ENCODE results near the gene PRIM1. TPM values are rescaled to one million over a fixed set of nuclear protein-coding genes. Genes with fewer than 3 reads are reported as not detected.
"Not testable (repeated sequence)": the region's sequence is repeated elsewhere in the genome, so short reads cannot be mapped to it uniquely, and the experiment has no call there.

Gene PRIM1
- polyA plus RNA-seq, 3 donors = 3.6 to 6.3 (median 5.6) TPM

- peaks cover 6 to 28% of the 10 kb centered on the region in 2 donors for H3K36me3 ChIP-seq (replicated peaks in 1 of 2; ENCODE audit: control insufficient read depth in 1 of 2, insufficient read depth in 2 of 2, low read length in 2 of 2)
- H3K36me3 Mint-ChIP-seq = peaks cover 18 to 36% of the 10 kb centered on the region in 2 donors
- H3K9me3 ChIP-seq (replicated peaks in 1 of 2; ENCODE audit: control insufficient read depth in 1 of 2, insufficient read depth in 1 of 2, low read length in 2 of 2) = no peaks in the 10 kb centered on the region
- peaks cover 0 to 2% (median 1%) of the 10 kb centered on the region in 3 donors for H3K27me3 Mint-ChIP-seq (ENCODE audit: low read depth in 3 of 3)
- DNase-seq = no peak
- peak overlapping the region; percentile 46 for H2AFZ ChIP-seq (ENCODE audit: insufficient read depth, low read depth, low read length, poor library complexity, severe bottlenecking)
- H3K9ac ChIP-seq (ENCODE audit: insufficient read depth, low read length, poor library complexity, severe bottlenecking) = no peak overlapping the region
- peaks cover 11% of the 10 kb centered on the region for H4K20me1 ChIP-seq (ENCODE audit: insufficient read depth, low read length)
- no peak overlapping the region for H3K4me3 Mint-ChIP-seq
- no peaks in the 10 kb centered on the region for H3K9me3 Mint-ChIP-seq
- H3K4me2 ChIP-seq (replicated peaks; ENCODE audit: extremely low read depth, low read length, poor library complexity, severe bottlenecking) = no peak overlapping the region
- H3K27me3 ChIP-seq (ENCODE audit: control insufficient read depth in 2 of 2, insufficient read depth in 2 of 2, low read length in 2 of 2) = no peaks in the 10 kb centered on the region
- H3K79me2 ChIP-seq (ENCODE audit: insufficient read depth, low read length) = peaks cover 47% of the 10 kb centered on the region
- no peak overlapping the region for H3K4me3 ChIP-seq (replicated peaks in 1 of 3; ENCODE audit: low read depth in 2 of 3, low read length in 3 of 3)
- H3K27ac Mint-ChIP-seq = peak overlapping the region in 6 of 7 donors; percentile 10 to 65 (median 42)
- TF ChIP-seq CTCF (IDR thresholded peaks at IDR 0.05) = no peak
- H3K4me1 Mint-ChIP-seq = peaks cover 18% of the 10 kb centered on the region
- intact Hi-C loops (cut with micrococcal nuclease) = loop anchor here in 1 of 2 donors (5.0 to 10.0 kb wide), 2 partner anchors 41 to 83 kb away; partner anchors contain the start of genes ATP5F1B and PTGES3
- H3K27ac ChIP-seq (ENCODE audit: low read depth in 1 of 2, low read length in 2 of 2) = peak overlapping the region in 1 of 2 donors; percentile 4
- peaks cover 16 to 28% of the 10 kb centered on the region in 2 donors for H3K4me1 ChIP-seq (ENCODE audit: control insufficient read depth in 1 of 2, insufficient read depth in 2 of 2, low read length in 2 of 2)
- WGBS (ENCODE audit: insufficient coverage) = 82% methylated on average over 5 of the region's 11 CpGs
These were observed 23.8 kb downstream of the PRIM1 start for GRCh38 chr12:56728139-56728861.

GRCh38 chr12:56726196-56726675 lies 25.9 kb downstream of the PRIM1 start:
- intact Hi-C loops (cut with micrococcal nuclease) = loop anchor here (1.0 to 10.0 kb wide), 3 partner anchors 38 to 81 kb away; partner anchors contain the start of genes PTGES3 (in 2 of the 2) and ATP5F1B (in 1 of the 2)
- not testable (repeated sequence) for H3K27me3 Mint-ChIP-seq (ENCODE audit: low read depth in 3 of 3)

More at GRCh38 chr12:56726196-56726675, 25.9 kb downstream of the PRIM1 start:
- H3K27me3 ChIP-seq (ENCODE audit: control insufficient read depth in 2 of 2, insufficient read depth in 2 of 2, low read length in 2 of 2); H3K9me3 Mint-ChIP-seq; H3K9me3 ChIP-seq (replicated peaks in 1 of 2; ENCODE audit: control insufficient read depth in 1 of 2, insufficient read depth in 1 of 2, low read length in 2 of 2); DNase-seq: not testable (repeated sequence)
- peaks cover 36 to 49% of the 10 kb centered on the region in 2 donors for H3K4me1 ChIP-seq (ENCODE audit: control insufficient read depth in 1 of 2, insufficient read depth in 2 of 2, low read length in 2 of 2)
- H3K27ac Mint-ChIP-seq = peak overlapping the region; percentile 97 to 99 (median 98)
- peak overlapping the region in 2 of 3 experiments; percentile 98 to 99 for H3K4me3 ChIP-seq (replicated peaks in 1 of 3; ENCODE audit: low read depth in 2 of 3, low read length in 3 of 3)
- 90% methylated on average over 8 of the region's 15 CpGs for WGBS (ENCODE audit: insufficient coverage)
- peak overlapping the region; percentile 82 for H2AFZ ChIP-seq (ENCODE audit: insufficient read depth, low read depth, low read length, poor library complexity, severe bottlenecking)
- H3K36me3 ChIP-seq (replicated peaks in 1 of 2; ENCODE audit: control insufficient read depth in 1 of 2, insufficient read depth in 2 of 2, low read length in 2 of 2) = peaks cover 5 to 25% of the 10 kb centered on the region in 2 donors
- peaks cover 23 to 27% of the 10 kb centered on the region in 2 donors for H3K36me3 Mint-ChIP-seq
- H3K4me1 Mint-ChIP-seq = peaks cover 37% of the 10 kb centered on the region
- H3K4me2 ChIP-seq (replicated peaks; ENCODE audit: extremely low read depth, low read length, poor library complexity, severe bottlenecking) = peak overlapping the region; percentile 89
- H3K9ac ChIP-seq (ENCODE audit: insufficient read depth, low read length, poor library complexity, severe bottlenecking) = peak overlapping the region; percentile 90
- H3K27ac ChIP-seq (ENCODE audit: low read depth in 1 of 2, low read length in 2 of 2) = peak overlapping the region; percentile 93 to 97
- H4K20me1 ChIP-seq (ENCODE audit: insufficient read depth, low read length) = peaks cover 29% of the 10 kb centered on the region
- H3K4me3 Mint-ChIP-seq = peak overlapping the region; percentile 98
- H3K79me2 ChIP-seq (ENCODE audit: insufficient read depth, low read length) = peaks cover 67% of the 10 kb centered on the region
